ENCODE results near the gene MAP7.

The MAP7 gene

GRCh38 chr6:136564180-136564579, 14.0 kb upstream of the MAP7 start:
- no peak for DNase-seq (ENCODE audit: low read depth)

- no peak for DNase-seq (ENCODE audit: low read depth)
Observed at GRCh38 chr6:136563386-136564152, 13.3 kb upstream of the MAP7 start.

GRCh38 chr6:136562211-136562610, 12.0 kb upstream of the MAP7 start:
- no peak for DNase-seq (ENCODE audit: low read depth)

GRCh38 chr6:136553166-136553787, 3.1 kb upstream of the MAP7 start:
- no peak for DNase-seq (ENCODE audit: low read depth)

- DNase-seq (ENCODE audit: low read depth): no peak
Observed at GRCh38 chr6:136552054-136552453, 1.8 kb upstream of the MAP7 start.

- no peak for DNase-seq (ENCODE audit: low read depth)
Observed at GRCh38 chr6:136551103-136551502, 881 bp upstream of the MAP7 start.

- DNase-seq (ENCODE audit: low read depth): no peak
Observed at GRCh38 chr6:136550045-136550329, 235 bp downstream of the MAP7 start.

- no peak for DNase-seq (ENCODE audit: low read depth)
Observed at GRCh38 chr6:136549300-136550044, 750 bp downstream of the MAP7 start.

- DNase-seq (ENCODE audit: low read depth): no peak
Observed at GRCh38 chr6:136548582-136549299, 1.5 kb downstream of the MAP7 start.

- DNase-seq (ENCODE audit: low read depth): no peak
Observed at GRCh38 chr6:136547871-136548270, 2.4 kb downstream of the MAP7 start.

GRCh38 chr6:136547336-136547735, 2.9 kb downstream of the MAP7 start:
- DNase-seq (ENCODE audit: low read depth): no peak

GRCh38 chr6:136546331-136546730, 3.9 kb downstream of the MAP7 start:
- no peak for DNase-seq (ENCODE audit: low read depth)

GRCh38 chr6:136544326-136544725, 5.9 kb downstream of the MAP7 start:
- DNase-seq (ENCODE audit: low read depth): no peak

GRCh38 chr6:136541395-136541794, 8.8 kb downstream of the MAP7 start:
- no peak for DNase-seq (ENCODE audit: low read depth)

GRCh38 chr6:136539967-136540652, 10.1 kb downstream of the MAP7 start:
- no peak for DNase-seq (ENCODE audit: low read depth)

GRCh38 chr6:136538836-136539235, 11.4 kb downstream of the MAP7 start:
- no peak for DNase-seq (ENCODE audit: low read depth)

- no peak for DNase-seq (ENCODE audit: low read depth)
Observed at GRCh38 chr6:136535880-136536650, 14.2 kb downstream of the MAP7 start.

- no peak for DNase-seq (ENCODE audit: low read depth)
Observed at GRCh38 chr6:136535017-136535765, 15.0 kb downstream of the MAP7 start.

GRCh38 chr6:136534268-136534667, 16.0 kb downstream of the MAP7 start:
- no peak for DNase-seq (ENCODE audit: low read depth)

GRCh38 chr6:136533487-136533886, 16.7 kb downstream of the MAP7 start:
- no peak for DNase-seq (ENCODE audit: low read depth)

- no peak for DNase-seq (ENCODE audit: low read depth)
Observed at GRCh38 chr6:136532030-136532429, 18.2 kb downstream of the MAP7 start.

Data from stimulated activated CD4-positive, alpha-beta T cell treated with anti-CD3 and anti-CD28 coated beads, Interleukin-2, amount 100 ng/mL, for 4 hours (primary cell).